GM19351 (cell line): Measurements from ENCODE around the gene CMBL.
"Not testable (repeated sequence)": the region's sequence is repeated elsewhere in the genome, so short reads cannot be mapped to it uniquely, and the experiment has no call there.

Experiments
- ATAC-seq: cut with Tn5 transposase; IDR thresholded peaks from one replicate; pipeline ENCODE4 v1.9.1; 2021; ENCODE audit warnings: mild to moderate bottlenecking, moderate library complexity; ENCODE audit not compliant: unreplicated experiment

The CMBL gene

GRCh38 chr5:10286862-10287227 is 20.9 kb downstream of the CMBL start:
- no peak for ATAC-seq

- no peak for ATAC-seq
These were observed 21.4 kb downstream of the CMBL start for GRCh38 chr5:10286162-10286861.

- ATAC-seq, result not testable (repeated sequence)
These were observed 22.3 kb downstream of the CMBL start for GRCh38 chr5:10285362-10285761.

GRCh38 chr5:10283927-10284635 is 23.6 kb downstream of the CMBL start:
- ATAC-seq, result peak; percentile 97

GRCh38 chr5:10279925-10280720 is 27.6 kb downstream of the CMBL start:
- ATAC-seq, result no peak

GRCh38 chr5:10279328-10279727 is 28.4 kb downstream of the CMBL start:
- no peak for ATAC-seq

- no peak for ATAC-seq
These were observed 28.9 kb downstream of the CMBL start for GRCh38 chr5:10278658-10279279.

GRCh38 chr5:10277773-10278630 is 29.7 kb downstream of the CMBL start:
- no peak for ATAC-seq

GRCh38 chr5:10276691-10277090 is 31.0 kb downstream of the CMBL start:
- ATAC-seq, result no peak

GRCh38 chr5:10275991-10276390 is 31.7 kb downstream of the CMBL start:
- ATAC-seq, result no peak

GRCh38 chr5:10275460-10275859 is 32.2 kb downstream of the CMBL start:
- ATAC-seq, result no peak

- ATAC-seq, result not testable (repeated sequence)
These were observed 34.9 kb downstream of the CMBL start for GRCh38 chr5:10272875-10273209.

- no peak for ATAC-seq
These were observed 35.4 kb downstream of the CMBL start for GRCh38 chr5:10272053-10272874.

- ATAC-seq, result no peak
These were observed 39.6 kb downstream of the CMBL start for GRCh38 chr5:10268100-10268499.

GRCh38 chr5:10266839-10267238 is 40.9 kb downstream of the CMBL start:
- no peak for ATAC-seq

GRCh38 chr5:10266137-10266536 is 41.6 kb downstream of the CMBL start:
- no peak for ATAC-seq

- ATAC-seq, result no peak
These were observed 42.2 kb downstream of the CMBL start for GRCh38 chr5:10265245-10266109.

- ATAC-seq, result no peak
These were observed 43.1 kb downstream of the CMBL start for GRCh38 chr5:10264604-10265003.

GRCh38 chr5:10262995-10263394 is 44.7 kb downstream of the CMBL start:
- ATAC-seq, result no peak
